Dermis microvascular lymphatic vessel endothelial cell (primary cell): ENCODE results near the gene CAPZA3. TPM values are rescaled to one million over a fixed set of nuclear protein-coding genes. Genes with fewer than 3 reads are reported as not detected.
"Not testable (repeated sequence)": the region's sequence is repeated elsewhere in the genome, so short reads cannot be mapped to it uniquely, and the experiment has no call there.

ENCODE experiments used
- DNase-seq, 2 donors: peaks; one replicate each; pipeline versions ENCODE4 v3.0.0 to v3.0.0-alpha.2; 2010; ENCODE audit warnings: low read depth in 2 of 2
- total RNA-seq: library from RNA; depleted of rRNA; stranded (reverse); fragments of >200 nt; gene quantifications from 2 replicates; pipeline ENCODE4 v1.2.1, GENCODE V29; 2014

Gene CAPZA3
- total RNA-seq, 1 donor from 2014 or later = not detected

DNA sequence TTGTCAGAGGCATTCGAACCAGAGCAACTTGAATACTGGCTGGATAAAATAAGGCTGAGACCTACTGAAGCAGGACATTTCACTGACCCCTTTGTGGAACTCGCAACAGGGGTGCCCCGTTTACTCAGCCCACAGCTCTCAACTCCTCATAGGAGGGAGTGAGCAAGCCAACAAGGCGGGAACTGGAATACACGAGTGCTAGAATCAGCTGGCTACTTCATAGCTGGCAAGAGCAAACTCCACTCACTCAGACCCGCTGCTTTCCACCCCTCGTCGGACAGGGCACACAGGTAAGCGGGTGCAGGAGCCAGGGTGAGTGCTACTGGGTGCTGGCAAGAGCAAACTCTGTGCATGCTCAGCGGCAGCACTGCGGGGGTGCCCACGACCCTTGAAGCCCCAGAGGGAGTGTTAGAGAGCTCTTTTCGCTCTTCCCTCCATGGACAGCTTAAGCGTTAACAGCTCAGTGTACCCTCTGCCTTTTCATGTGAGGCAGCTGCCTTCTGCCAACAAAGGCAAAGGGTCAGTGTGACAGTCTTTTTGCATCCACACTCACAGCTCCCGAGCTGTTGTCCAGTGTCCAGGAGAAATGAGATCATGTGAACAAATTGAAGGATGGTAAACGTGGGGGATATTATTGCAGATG, 15.7 kb downstream of the CAPZA3 start:
- DNase-seq = no peak

DNA sequence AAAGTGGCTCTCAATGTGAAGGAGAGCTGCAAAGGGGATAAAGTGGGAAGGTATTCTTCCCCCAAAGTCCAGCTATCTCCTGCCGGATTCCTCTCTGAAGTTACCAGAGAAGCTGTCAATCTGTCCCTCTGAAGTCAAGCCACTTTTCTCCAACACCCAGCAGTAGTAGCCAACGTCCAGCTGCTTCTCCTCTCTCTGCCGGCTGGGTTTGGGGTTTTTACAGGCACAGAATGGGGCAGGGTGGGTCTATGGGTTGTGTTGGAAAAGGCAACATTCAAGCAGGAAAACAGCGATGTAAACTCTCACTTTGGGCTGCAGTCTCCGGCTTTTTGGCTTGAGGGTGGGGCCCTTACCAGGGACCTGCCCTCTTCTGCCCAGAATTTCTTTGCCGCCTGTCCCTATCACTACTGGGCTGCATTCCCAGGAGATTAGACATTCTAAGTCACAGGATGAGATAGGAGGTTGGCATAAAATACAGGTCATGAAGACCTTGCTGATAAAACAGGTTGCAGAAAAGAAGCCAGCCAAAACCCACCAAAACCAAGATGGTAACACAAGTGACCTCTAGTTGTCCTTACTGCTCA, 16.3 kb downstream of the CAPZA3 start:
- DNase-seq = no peak

DNA sequence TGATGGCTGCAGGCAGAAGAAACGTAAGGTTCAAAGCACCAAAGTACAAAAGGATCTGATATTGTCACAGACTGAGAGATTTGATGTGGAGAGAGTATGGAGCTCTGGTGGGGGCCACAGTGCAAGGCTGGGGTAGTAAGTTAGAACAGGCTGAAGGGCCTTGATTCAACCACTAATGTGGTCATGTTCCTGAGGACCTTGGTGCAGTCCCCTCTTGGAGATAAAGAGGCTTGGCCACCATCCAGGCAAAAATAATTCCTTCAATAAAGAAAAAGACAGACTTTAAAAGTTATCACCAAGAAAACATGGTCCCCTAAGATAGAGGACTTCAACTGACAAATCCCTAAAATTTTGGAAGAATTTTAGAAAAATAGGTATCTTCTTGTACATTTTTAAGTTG, 17.4 kb downstream of the CAPZA3 start:
- no peak for DNase-seq

DNA sequence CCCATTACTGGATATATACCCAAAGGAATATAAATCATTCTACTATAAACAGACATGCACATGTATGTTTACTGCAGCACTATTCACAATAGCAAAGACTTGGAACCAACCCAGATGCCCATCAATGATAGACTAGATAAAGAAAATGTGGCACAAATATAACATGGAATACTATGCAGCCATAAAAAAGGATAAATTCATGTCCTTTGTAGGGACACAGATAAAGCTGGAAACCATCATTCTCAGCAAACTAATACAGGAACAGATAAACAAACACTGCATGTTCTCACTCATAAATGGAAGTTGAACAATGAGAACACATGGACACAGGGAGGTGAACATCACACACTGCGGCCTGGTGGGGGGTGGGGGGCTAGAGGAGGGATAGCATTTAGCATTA, 28.6 kb downstream of the CAPZA3 start:
- not testable (repeated sequence) for DNase-seq

DNA sequence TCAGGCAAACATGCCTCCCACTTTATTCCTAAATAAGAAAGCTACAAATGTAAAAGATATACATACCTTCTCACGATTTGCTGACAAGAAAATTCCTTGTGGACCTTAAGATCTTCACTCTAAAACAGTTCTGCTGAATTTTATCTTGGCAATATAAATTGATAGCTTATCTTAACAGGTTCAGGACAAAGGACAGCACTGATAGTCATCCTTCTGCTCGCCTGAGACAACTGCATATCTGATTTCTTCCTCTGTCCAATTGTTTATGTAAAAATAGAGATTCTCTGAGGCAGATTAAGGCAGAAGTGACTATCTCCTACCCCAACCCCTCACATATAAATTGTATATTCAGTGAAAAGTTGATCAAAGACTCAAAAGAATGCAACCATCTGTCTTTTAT, 44.9 kb downstream of the CAPZA3 start:
- no peak for DNase-seq

DNA sequence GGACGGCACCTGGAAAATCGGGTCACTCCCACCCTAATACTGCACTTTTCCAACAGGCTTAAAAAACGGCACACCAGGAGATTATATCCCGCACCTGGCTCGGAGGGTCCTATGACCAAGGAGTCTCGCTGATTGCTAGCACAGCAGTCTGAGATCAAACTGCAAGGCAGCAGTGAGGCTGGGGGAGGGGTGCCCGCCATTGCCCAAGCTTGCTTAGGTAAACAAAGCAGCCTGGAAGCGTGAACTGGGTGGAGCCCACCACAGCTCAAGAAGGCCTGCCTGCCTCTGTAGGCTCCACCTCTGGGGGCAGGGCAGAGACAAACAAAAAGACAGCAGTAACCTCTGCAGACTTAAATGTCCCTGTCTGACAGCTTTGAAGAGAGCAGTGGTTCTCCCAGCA, 47.5 kb downstream of the CAPZA3 start:
- DNase-seq = not testable (repeated sequence)

Other genes starting within 250 kb of the CAPZA3 start
- not detected in 2 replicates for gene PLCZ1, start 107 bp upstream of the CAPZA3 start, total RNA-seq